ENCODE measurements around the gene COL5A2. TPM values are rescaled to one million over a fixed set of nuclear protein-coding genes. Genes with fewer than 3 reads are reported as not detected.
A peak's percentile ranks its signal among the peaks of the same experiment; 100 is the strongest.

COL5A2 gene
- total RNA-seq, 1 donor from 2014 or later = 1,927 TPM

DNA sequence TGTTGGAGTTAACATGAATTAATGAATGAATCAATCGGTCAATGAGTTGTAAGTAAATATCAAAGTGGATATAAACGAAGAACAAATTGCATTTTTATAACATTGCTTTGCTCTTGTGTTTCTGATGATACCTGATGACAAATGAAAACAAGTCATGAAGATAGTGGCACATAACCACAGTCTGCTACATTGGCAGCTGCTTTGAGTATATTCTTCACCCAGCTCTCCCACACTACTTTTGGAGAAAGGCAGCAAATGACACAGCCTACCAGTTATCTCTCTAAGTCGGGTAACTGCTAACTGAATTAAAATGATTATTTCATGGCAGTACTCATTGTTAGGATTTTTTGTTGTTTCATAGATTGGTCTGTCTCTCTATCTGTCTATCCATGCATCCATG is 76.8 kb downstream of the COL5A2 start:
- Mint-ChIP-seq H3K4me3 (ENCODE audit: unreplicated experiment) (no peak overlapping the region), H3K4me1 (ENCODE audit: low read depth) (peaks cover 61% of the 10 kb centered on the region), H3K27ac (ENCODE audit: unreplicated experiment) (peak overlapping the region; percentile 37), H3K27me3 (ENCODE audit: low read depth) (no peaks in the 10 kb centered on the region), H3K36me3 (ENCODE audit: low read depth) (peaks cover 26% of the 10 kb centered on the region), H3K9me3 (ENCODE audit: low read depth) (no peaks in the 10 kb centered on the region)
- DNase-seq (ENCODE audit: low spot score) = no peak
- TF ChIP-seq, protein P1, sequence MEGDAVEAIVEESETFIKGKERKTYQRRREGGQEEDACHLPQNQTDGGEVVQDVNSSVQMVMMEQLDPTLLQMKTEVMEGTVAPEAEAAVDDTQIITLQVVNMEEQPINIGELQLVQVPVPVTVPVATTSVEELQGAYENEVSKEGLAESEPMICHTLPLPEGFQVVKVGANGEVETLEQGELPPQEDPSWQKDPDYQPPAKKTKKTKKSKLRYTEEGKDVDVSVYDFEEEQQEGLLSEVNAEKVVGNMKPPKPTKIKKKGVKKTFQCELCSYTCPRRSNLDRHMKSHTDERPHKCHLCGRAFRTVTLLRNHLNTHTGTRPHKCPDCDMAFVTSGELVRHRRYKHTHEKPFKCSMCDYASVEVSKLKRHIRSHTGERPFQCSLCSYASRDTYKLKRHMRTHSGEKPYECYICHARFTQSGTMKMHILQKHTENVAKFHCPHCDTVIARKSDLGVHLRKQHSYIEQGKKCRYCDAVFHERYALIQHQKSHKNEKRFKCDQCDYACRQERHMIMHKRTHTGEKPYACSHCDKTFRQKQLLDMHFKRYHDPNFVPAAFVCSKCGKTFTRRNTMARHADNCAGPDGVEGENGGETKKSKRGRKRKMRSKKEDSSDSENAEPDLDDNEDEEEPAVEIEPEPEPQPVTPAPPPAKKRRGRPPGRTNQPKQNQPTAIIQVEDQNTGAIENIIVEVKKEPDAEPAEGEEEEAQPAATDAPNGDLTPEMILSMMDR (IDR thresholded peaks at IDR 0.05) = no peak

DNA sequence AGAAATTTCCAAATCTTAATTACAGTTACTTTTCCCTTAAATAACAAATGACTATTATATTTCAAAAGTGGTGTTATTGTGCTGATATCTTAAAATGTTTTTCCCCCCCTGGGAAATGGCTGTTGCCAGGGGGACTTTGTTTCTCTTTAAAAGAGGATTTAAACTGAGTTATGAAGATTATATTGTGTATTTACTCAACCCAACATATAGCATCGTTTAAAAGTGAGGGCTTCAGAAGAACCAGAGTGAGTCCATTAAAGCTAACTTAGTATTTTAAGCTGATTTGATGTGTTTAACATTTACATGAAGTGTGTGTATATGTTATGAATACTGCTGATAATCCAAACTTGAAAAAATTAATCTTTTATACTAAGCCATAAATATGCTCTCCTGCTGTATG is 81.6 kb downstream of the COL5A2 start:
- peak overlapping the region; percentile 93 for H3K27ac Mint-ChIP-seq (ENCODE audit: unreplicated experiment)
- peaks cover 74% of the 10 kb centered on the region for H3K4me1 Mint-ChIP-seq (ENCODE audit: low read depth)
- H3K4me3 Mint-ChIP-seq (ENCODE audit: unreplicated experiment) = no peak overlapping the region

DNA sequence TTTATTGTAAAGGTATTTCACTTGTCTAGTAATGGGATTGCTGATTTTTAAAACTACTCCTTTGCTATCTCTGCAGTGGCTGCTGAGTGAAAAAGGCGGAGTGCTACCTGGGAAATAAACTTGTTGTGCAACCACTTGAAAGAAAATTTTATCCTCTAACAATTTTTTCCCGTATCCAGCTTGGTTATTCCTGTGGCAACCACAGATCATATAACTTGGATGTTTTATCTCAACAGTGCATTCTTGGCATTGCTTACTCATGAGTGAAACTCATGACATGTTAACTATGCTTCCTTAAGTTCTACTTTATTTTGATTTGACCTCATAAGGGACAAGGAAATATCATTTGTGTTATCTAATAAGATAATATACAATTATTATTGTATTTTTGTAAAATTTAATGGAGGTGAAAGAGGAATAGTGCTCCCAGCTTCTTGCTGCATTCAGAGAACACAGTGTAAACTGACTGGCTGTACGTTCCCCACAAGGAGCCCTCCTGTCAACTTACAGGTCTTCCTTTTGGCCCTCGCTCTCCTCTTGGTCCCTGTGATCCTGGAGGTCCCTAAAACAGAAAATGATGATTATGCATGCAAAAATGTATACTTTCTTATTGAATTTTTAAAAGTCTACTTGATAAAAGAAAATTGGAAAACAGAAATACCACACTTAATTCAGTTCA is 82.7 kb downstream of the COL5A2 start:
- Mint-ChIP-seq H3K4me1 (ENCODE audit: low read depth) (peaks cover 75% of the 10 kb centered on the region), H3K27me3 (ENCODE audit: low read depth) (no peaks in the 10 kb centered on the region), H3K27ac (ENCODE audit: unreplicated experiment) (peak overlapping the region; percentile 93), H3K4me3 (ENCODE audit: unreplicated experiment) (no peak overlapping the region), H3K9me3 (ENCODE audit: low read depth) (no peaks in the 10 kb centered on the region), H3K36me3 (ENCODE audit: low read depth) (peaks cover 35% of the 10 kb centered on the region)
- DNase-seq (ENCODE audit: low spot score) = no peak
- TF ChIP-seq, protein P1 (IDR thresholded peaks at IDR 0.05) = no peak

More for the DNA sequence above, 81.6 kb downstream of the COL5A2 start:
- Mint-ChIP-seq H3K27me3 (ENCODE audit: low read depth) (no peaks in the 10 kb centered on the region), H3K9me3 (ENCODE audit: low read depth) (no peaks in the 10 kb centered on the region), H3K36me3 (ENCODE audit: low read depth) (peaks cover 33% of the 10 kb centered on the region)
- TF ChIP-seq, protein P1 (IDR thresholded peaks at IDR 0.05) = no peak
- DNase-seq (ENCODE audit: low spot score) = no peak

DNA sequence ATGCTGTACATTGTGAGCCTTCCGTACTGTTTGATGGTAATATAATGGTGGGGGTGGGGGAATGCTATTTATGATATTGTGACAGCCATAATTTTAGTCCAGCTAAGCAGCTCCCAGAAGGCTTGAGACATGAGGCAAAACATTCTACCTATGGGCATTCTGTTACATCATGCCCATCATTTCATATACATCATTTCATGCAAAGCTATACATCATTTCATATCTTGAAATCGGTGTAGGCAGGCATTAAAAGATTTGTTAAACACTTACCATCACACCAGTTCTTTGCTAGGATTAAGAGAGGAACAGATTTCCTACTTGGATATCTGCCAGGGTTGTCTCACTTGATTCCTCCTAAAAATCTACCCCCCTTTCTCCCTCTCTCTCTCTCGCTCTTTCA is 84.5 kb downstream of the COL5A2 start:
- peaks cover 81% of the 10 kb centered on the region for H3K4me1 Mint-ChIP-seq (ENCODE audit: low read depth)
- DNase-seq (ENCODE audit: low spot score) = no peak
- H3K36me3 Mint-ChIP-seq (ENCODE audit: low read depth) = peaks cover 42% of the 10 kb centered on the region
- H3K27ac Mint-ChIP-seq (ENCODE audit: unreplicated experiment) = peak overlapping the region; percentile 70
- no peaks in the 10 kb centered on the region for H3K9me3 Mint-ChIP-seq (ENCODE audit: low read depth)
- TF ChIP-seq, protein P1 (IDR thresholded peaks at IDR 0.05) = no peak
- no peaks in the 10 kb centered on the region for H3K27me3 Mint-ChIP-seq (ENCODE audit: low read depth)
- H3K4me3 Mint-ChIP-seq (ENCODE audit: unreplicated experiment) = no peak overlapping the region

DNA sequence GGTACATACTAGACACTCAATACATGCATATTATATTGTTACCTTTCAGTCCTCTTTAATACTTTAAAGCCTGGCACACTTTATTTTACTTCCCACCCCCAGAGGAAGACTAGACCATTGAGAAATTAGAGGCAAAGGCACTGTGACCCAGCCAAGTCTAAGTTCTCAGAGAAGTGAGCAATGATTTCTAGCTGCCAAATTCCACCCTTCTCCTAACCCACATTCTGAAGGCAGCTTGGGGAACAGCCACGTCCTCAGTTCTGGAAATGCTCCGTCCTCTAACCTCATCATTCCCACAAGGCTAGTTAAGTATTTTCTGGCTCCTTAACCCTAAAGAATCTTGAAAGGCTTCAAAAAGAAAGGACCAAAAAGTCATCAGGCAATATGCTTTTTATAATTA is 86.6 kb downstream of the COL5A2 start:
- H3K4me1 Mint-ChIP-seq (ENCODE audit: low read depth) = peaks cover 94% of the 10 kb centered on the region
- peaks cover 52% of the 10 kb centered on the region for H3K36me3 Mint-ChIP-seq (ENCODE audit: low read depth)
- H3K4me3 Mint-ChIP-seq (ENCODE audit: unreplicated experiment) = peak overlapping the region; percentile 35
- DNase-seq (ENCODE audit: low spot score) = no peak
- no peaks in the 10 kb centered on the region for H3K9me3 Mint-ChIP-seq (ENCODE audit: low read depth)
- H3K27me3 Mint-ChIP-seq (ENCODE audit: low read depth) = no peaks in the 10 kb centered on the region
- TF ChIP-seq, protein P1 (IDR thresholded peaks at IDR 0.05) = no peak
- H3K27ac Mint-ChIP-seq (ENCODE audit: unreplicated experiment) = peak overlapping the region; percentile 95
